ENCODE measurements around the gene NUBP2. TPM values are rescaled to one million over a fixed set of nuclear protein-coding genes. Genes with fewer than 3 reads are reported as not detected.

NUBP2 gene
- total and polyA plus RNA-seq, 10 of the 15 experiments (the other 5 are each of a cell fraction or from before 2014, with no cell fraction given) = 1.9 to 129 (median 51.7) TPM

DNA sequence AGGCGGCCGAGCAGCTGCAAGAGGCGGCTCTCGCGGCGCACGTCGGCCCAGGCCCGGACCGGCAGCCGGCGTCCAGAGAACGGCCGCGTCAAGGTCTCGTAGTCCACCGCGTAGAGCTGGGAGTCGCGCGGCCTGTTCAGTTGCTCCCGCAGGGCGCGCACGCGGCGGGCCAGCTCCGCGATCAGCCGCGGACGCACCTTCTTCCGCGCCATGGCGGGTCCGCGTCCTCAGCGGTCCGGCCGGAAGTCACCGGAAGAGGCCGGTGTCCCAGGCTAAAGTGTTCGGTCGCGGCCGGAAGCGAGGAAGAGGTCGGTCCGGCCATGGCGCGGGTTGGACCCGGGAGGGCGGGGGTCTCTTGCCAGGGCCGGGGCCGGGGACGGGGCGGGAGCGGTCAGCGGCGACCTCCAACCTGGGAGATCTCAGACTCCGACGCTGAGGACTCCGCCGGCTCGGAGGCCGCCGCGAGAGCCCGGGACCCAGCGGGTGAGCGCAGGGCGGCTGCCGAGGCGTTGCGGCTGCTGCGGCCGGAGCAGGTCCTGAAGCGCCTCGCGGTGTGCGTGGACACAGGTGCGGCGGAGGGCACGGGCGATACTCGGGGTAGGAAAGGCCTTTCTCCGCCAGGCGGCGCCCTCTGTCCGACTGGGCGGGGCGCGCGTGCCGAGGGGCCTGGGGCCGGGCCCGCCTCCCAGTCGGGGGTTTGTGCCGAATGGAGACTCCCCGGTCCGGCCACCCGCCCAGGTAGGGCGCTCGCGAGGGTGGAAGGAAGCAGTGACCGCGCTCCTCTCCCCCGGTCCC, 9.7 kb upstream of the NUBP2 start, which contains the start of gene MRPS34 (continued):
- TF ChIP-seq, protein P1, sequence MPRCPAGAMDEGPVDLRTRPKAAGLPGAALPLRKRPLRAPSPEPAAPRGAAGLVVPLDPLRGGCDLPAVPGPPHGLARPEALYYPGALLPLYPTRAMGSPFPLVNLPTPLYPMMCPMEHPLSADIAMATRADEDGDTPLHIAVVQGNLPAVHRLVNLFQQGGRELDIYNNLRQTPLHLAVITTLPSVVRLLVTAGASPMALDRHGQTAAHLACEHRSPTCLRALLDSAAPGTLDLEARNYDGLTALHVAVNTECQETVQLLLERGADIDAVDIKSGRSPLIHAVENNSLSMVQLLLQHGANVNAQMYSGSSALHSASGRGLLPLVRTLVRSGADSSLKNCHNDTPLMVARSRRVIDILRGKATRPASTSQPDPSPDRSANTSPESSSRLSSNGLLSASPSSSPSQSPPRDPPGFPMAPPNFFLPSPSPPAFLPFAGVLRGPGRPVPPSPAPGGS (IDR thresholded peaks at IDR 0.05; ENCODE audit: borderline replicate concordance, insufficient read depth, low read depth, low read length, poor library complexity, severe bottlenecking) = no peak
- TF ChIP-seq CBFB (IDR thresholded peaks at IDR 0.05; ENCODE audit: low read depth) (peak; percentile 62; the same call in 1 of the 2 replicates), SIN3A (IDR thresholded peaks at IDR 0.05; ENCODE audit: low read depth, low read length) (peak; percentile 82; the same call in 1 of the 2 replicates), IKZF2 (IDR thresholded peaks at IDR 0.05) (no peak), FOXM1 (IDR thresholded peaks at IDR 0.05; ENCODE audit: low read depth, low read length) (no peak), RBBP5 (conservative IDR thresholded peaks at IDR 0.05) (no peak), ZNF274 (IDR thresholded peaks at IDR 0.05; ENCODE audit: insufficient read depth, insufficient read length) (no peak), TCF3 (IDR thresholded peaks at IDR 0.05; ENCODE audit: borderline replicate concordance, insufficient read depth, low read depth, low read length) (no peak), GABPA (IDR thresholded peaks at IDR 0.05; ENCODE audit: low read depth) (peak; percentile 98), RELA (IDR thresholded peaks at IDR 0.05; ENCODE audit: borderline replicate concordance, partially characterized antibody) (peak; percentile 13)
- TF ChIP-seq, protein P2, sequence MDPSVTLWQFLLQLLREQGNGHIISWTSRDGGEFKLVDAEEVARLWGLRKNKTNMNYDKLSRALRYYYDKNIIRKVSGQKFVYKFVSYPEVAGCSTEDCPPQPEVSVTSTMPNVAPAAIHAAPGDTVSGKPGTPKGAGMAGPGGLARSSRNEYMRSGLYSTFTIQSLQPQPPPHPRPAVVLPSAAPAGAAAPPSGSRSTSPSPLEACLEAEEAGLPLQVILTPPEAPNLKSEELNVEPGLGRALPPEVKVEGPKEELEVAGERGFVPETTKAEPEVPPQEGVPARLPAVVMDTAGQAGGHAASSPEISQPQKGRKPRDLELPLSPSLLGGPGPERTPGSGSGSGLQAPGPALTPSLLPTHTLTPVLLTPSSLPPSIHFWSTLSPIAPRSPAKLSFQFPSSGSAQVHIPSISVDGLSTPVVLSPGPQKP (IDR thresholded peaks at IDR 0.05; ENCODE audit: low read depth, low read length) = peak; percentile 98
- TF ChIP-seq, protein P3, sequence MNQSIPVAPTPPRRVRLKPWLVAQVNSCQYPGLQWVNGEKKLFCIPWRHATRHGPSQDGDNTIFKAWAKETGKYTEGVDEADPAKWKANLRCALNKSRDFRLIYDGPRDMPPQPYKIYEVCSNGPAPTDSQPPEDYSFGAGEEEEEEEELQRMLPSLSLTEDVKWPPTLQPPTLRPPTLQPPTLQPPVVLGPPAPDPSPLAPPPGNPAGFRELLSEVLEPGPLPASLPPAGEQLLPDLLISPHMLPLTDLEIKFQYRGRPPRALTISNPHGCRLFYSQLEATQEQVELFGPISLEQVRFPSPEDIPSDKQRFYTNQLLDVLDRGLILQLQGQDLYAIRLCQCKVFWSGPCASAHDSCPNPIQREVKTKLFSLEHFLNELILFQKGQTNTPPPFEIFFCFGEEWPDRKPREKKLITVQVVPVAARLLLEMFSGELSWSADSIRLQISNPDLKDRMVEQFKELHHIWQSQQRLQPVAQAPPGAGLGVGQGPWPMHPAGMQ (IDR thresholded peaks at IDR 0.05; ENCODE audit: borderline replicate concordance) = no peak
